ENCODE measurements around the gene MYL7. TPM values are rescaled to one million over a fixed set of nuclear protein-coding genes. Genes with fewer than 3 reads are reported as not detected.

MYL7 gene
- total and polyA plus RNA-seq, 2 donors (not counting 1 experiment from before 2014, with no cell fraction given), result not detected

DNA sequence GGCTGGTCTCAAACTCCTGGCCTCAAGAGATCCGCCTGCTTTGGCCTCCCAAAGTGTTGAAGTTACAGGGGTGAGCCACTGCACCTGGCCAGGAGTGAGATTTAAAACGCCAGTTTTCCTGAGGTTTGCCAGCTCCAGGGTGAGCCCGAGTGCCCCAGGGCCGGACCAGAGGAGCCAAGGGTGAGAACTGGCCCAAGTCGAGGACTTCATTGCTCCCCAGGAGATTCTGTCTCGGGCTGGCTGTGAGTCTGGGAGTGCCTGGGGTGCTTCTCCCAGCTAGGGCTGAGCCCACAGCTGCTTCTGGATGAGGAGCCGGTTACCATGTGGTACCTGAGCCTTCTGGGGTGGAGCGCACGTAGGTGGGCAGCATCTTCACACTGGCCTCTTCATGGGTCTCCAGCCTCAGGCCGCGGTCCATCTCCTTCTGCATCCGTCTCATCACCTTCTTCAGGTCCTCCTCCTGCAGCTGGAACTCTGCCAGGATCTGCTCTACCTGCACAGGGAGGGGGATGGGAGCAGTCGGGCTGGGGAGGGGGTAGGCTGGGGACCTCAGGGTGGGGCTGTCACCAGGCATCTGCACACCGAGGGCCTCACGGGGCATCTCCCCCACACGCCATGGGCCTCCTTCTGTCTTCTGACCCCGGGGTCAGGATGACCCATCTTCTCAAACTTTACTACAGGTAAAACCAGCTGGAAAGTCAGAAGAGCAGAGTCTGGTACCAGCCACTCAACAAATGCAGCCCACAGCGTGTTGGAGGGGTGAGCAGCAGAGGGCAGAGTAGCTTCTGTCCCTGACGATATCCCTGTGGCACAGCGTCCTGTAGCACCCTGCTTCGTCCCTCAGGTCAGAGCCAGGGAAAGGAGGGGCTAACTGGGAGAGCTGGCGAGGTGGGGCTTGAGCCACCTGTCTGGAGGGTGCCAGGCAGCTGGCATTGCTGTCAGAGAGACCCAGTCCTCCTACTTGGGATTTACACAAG lies 12.1 kb upstream of the MYL7 start:
- Histone ChIP-seq H3K79me2 (ENCODE audit: control insufficient read depth, insufficient read depth, low read length) (no peaks in the 10 kb centered on the region), H3K27ac (ENCODE audit: insufficient read depth, low read length) (no peak overlapping the region), H3K27me3 (ENCODE audit: control insufficient read depth, insufficient read depth, low read length) (peaks cover 7% of the 10 kb centered on the region), H3K9ac (ENCODE audit: insufficient read depth, low read length) (no peak overlapping the region), H4K20me1 (ENCODE audit: control insufficient read depth, extremely low read depth, insufficient read depth, low read length) (no peaks in the 10 kb centered on the region), H3K36me3 (ENCODE audit: control insufficient read depth, insufficient read depth, low read length) (no peaks in the 10 kb centered on the region), H3K4me3 (replicated peaks in 1 of 4; ENCODE audit: control extremely low read depth in 1 of 4, insufficient read depth in 1 of 4, low read depth in 3 of 4, low read length in 4 of 4) (no peak overlapping the region), H2AFZ (ENCODE audit: low read length) (no peak overlapping the region), H3K9me3 (ENCODE audit: control insufficient read depth, insufficient read depth, low read depth, low read length) (no peaks in the 10 kb centered on the region), H3K4me2 (ENCODE audit: extremely low read depth, insufficient read depth, low read length) (no peak overlapping the region), H3K4me1 (ENCODE audit: control insufficient read depth, extremely low read depth, insufficient read depth, low read length) (no peaks in the 10 kb centered on the region)
- no peak for TF ChIP-seq EZH2 (IDR thresholded peaks at IDR 0.05; ENCODE audit: low read length, missing control alignments)
- TF ChIP-seq, protein P1, sequence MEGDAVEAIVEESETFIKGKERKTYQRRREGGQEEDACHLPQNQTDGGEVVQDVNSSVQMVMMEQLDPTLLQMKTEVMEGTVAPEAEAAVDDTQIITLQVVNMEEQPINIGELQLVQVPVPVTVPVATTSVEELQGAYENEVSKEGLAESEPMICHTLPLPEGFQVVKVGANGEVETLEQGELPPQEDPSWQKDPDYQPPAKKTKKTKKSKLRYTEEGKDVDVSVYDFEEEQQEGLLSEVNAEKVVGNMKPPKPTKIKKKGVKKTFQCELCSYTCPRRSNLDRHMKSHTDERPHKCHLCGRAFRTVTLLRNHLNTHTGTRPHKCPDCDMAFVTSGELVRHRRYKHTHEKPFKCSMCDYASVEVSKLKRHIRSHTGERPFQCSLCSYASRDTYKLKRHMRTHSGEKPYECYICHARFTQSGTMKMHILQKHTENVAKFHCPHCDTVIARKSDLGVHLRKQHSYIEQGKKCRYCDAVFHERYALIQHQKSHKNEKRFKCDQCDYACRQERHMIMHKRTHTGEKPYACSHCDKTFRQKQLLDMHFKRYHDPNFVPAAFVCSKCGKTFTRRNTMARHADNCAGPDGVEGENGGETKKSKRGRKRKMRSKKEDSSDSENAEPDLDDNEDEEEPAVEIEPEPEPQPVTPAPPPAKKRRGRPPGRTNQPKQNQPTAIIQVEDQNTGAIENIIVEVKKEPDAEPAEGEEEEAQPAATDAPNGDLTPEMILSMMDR (conservative IDR thresholded peaks at IDR 0.05 in 1 of 2, IDR thresholded peaks at IDR 0.05 in 1 of 2; ENCODE audit: low read depth in 1 of 2, low read length in 2 of 2), result no peak
- DNase-seq (ENCODE audit: low read depth in 2 of 2), result no peak

GRCh38 chr7:44151956-44152355 lies 10.8 kb upstream of the MYL7 start:
- H4K20me1 ChIP-seq (ENCODE audit: control insufficient read depth, extremely low read depth, insufficient read depth, low read length), result no peaks in the 10 kb centered on the region
- H3K27ac ChIP-seq (ENCODE audit: insufficient read depth, low read length), result no peak overlapping the region
- peaks cover 7% of the 10 kb centered on the region for H3K27me3 ChIP-seq (ENCODE audit: control insufficient read depth, insufficient read depth, low read length)
- no peaks in the 10 kb centered on the region for H3K4me1 ChIP-seq (ENCODE audit: control insufficient read depth, extremely low read depth, insufficient read depth, low read length)
- H3K36me3 ChIP-seq (ENCODE audit: control insufficient read depth, insufficient read depth, low read length), result no peaks in the 10 kb centered on the region
- H3K4me2 ChIP-seq (ENCODE audit: extremely low read depth, insufficient read depth, low read length), result no peak overlapping the region
- H3K4me3 ChIP-seq (replicated peaks in 1 of 4; ENCODE audit: control extremely low read depth in 1 of 4, insufficient read depth in 1 of 4, low read depth in 3 of 4, low read length in 4 of 4), result no peak overlapping the region
- DNase-seq (ENCODE audit: low read depth in 2 of 2), result no peak
- H3K9me3 ChIP-seq (ENCODE audit: control insufficient read depth, insufficient read depth, low read depth, low read length), result no peaks in the 10 kb centered on the region
- no peak overlapping the region for H2AFZ ChIP-seq (ENCODE audit: low read length)
- H3K9ac ChIP-seq (ENCODE audit: insufficient read depth, low read length), result no peak overlapping the region
- no peak for TF ChIP-seq EZH2 (IDR thresholded peaks at IDR 0.05; ENCODE audit: low read length, missing control alignments)
- TF ChIP-seq, protein P1 (conservative IDR thresholded peaks at IDR 0.05 in 1 of 2, IDR thresholded peaks at IDR 0.05 in 1 of 2; ENCODE audit: low read depth in 1 of 2, low read length in 2 of 2), result no peak
- no peaks in the 10 kb centered on the region for H3K79me2 ChIP-seq (ENCODE audit: control insufficient read depth, insufficient read depth, low read length)

DNA sequence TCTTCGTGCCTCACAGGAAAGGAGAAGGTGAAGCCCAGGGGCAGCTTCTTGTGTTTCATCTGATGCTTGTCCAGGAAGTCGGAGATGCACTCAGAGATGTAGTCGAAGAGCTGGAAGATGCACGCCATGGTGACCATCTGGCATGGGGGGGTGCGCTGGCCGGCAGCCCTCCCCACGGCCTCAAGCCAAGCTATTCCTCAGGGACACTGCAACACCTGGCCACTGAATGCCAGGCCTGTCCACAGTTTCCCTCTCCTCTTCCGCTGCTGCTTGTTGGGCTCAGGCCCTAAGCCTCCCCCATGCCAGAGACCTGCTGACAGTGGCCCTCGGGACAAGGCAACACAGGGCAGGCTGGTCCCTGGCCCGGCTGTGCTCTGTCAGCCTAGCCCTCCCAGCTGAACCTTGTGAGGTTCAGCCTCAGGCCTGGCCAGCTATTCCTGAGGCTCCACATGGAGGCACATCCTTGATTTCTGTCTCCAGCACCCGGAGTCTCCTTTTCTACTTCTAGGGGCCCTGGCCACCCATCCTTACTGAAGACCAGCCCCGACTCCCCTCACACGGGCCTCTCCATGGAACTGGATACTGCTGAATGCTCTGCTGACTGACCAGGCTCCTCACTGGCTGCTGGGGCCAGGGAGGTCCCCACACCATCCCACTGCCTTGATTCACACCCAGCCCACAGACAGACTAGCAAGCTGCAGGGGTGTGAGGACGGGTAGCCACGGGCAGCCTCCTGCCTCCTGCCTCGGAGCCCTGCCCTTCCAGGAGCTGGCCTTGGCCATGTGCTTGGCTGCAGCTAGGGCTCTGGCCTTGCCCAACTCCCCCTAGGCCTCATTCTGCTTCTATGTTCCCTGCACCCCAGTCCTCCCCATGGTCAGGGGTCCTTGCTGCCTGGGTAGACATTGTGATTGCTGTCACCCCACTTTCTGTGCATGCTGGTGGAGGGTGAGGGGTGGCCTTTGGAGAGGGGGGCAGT lies 10.1 kb upstream of the MYL7 start:
- no peak overlapping the region for H3K9ac ChIP-seq (ENCODE audit: insufficient read depth, low read length)
- no peak overlapping the region for H3K4me3 ChIP-seq (replicated peaks in 1 of 4; ENCODE audit: control extremely low read depth in 1 of 4, insufficient read depth in 1 of 4, low read depth in 3 of 4, low read length in 4 of 4)
- no peak overlapping the region for H3K4me2 ChIP-seq (ENCODE audit: extremely low read depth, insufficient read depth, low read length)
- no peaks in the 10 kb centered on the region for H3K36me3 ChIP-seq (ENCODE audit: control insufficient read depth, insufficient read depth, low read length)
- H3K27ac ChIP-seq (ENCODE audit: insufficient read depth, low read length), result no peak overlapping the region
- TF ChIP-seq EZH2 (IDR thresholded peaks at IDR 0.05; ENCODE audit: low read length, missing control alignments), result no peak
- no peak overlapping the region for H2AFZ ChIP-seq (ENCODE audit: low read length)
- no peak for DNase-seq (ENCODE audit: low read depth in 2 of 2)
- H3K27me3 ChIP-seq (ENCODE audit: control insufficient read depth, insufficient read depth, low read length), result peaks cover 6% of the 10 kb centered on the region
- H4K20me1 ChIP-seq (ENCODE audit: control insufficient read depth, extremely low read depth, insufficient read depth, low read length), result no peaks in the 10 kb centered on the region
- H3K9me3 ChIP-seq (ENCODE audit: control insufficient read depth, insufficient read depth, low read depth, low read length), result no peaks in the 10 kb centered on the region
- no peaks in the 10 kb centered on the region for H3K79me2 ChIP-seq (ENCODE audit: control insufficient read depth, insufficient read depth, low read length)
- no peaks in the 10 kb centered on the region for H3K4me1 ChIP-seq (ENCODE audit: control insufficient read depth, extremely low read depth, insufficient read depth, low read length)

All from fibroblast of lung (primary cell).